Parathyroid adenoma (tissue), 2 donors: ENCODE measurements around the gene GREM1.

ENCODE experiments used
- H2AFZ ChIP-seq: fragments of 300-600 bp; sonication (generic); one replicate; pipeline ENCODE4 v1.7.0; 2017; ENCODE audit warnings: antibody characterized with exemption, mild to moderate bottlenecking
- H3K27ac ChIP-seq: fragments of 300-600 bp; sonication (generic); one replicate; pipeline ENCODE4 v1.7.0; 2017
- H3K27me3 ChIP-seq: fragments of 300-600 bp; sonication (generic); one replicate; pipeline ENCODE4 v1.7.0; 2017; ENCODE audit warnings: low read length; ENCODE audit not compliant: control insufficient read depth, insufficient read depth
- H3K36me3 ChIP-seq: fragments of 300-600 bp; sonication (generic); one replicate; pipeline ENCODE4 v1.7.0; 2017; ENCODE audit warnings: low read length; ENCODE audit not compliant: control insufficient read depth, insufficient read depth
- H3K4me1 ChIP-seq: fragments of 300-600 bp; sonication (generic); one replicate; pipeline ENCODE4 v1.7.0; 2017; ENCODE audit warnings: control low read depth
- H3K4me2 ChIP-seq: fragments of 300-600 bp; sonication (generic); one replicate; pipeline ENCODE4 v1.7.0; 2017; ENCODE audit warnings: low read length
- H3K4me3 ChIP-seq: fragments of 300-600 bp; sonication (generic); one replicate; pipeline ENCODE4 v1.7.0; 2017; ENCODE audit warnings: low read depth, low read length
- H3K79me2 ChIP-seq: fragments of 300-600 bp; sonication (generic); one replicate; pipeline ENCODE4 v1.7.0; 2017; ENCODE audit warnings: control low read depth
- H3K9ac ChIP-seq: fragments of 300-600 bp; sonication (generic); one replicate; pipeline ENCODE4 v1.7.0; 2017; ENCODE audit warnings: mild to moderate bottlenecking
- H3K9me3 ChIP-seq: fragments of 300-600 bp; sonication (generic); one replicate; pipeline ENCODE4 v1.7.0; 2017; ENCODE audit warnings: low read length; ENCODE audit not compliant: control insufficient read depth
- CTCF ChIP-seq: fragments of 300-600 bp; sonication (generic); IDR thresholded peaks from one replicate; pipeline ENCODE4 v1.7.0; 2017; ENCODE audit warnings: antibody characterized with exemption, mild to moderate bottlenecking
- donor health status: primary hyperparathyroidism.

Gene GREM1

GRCh38 chr15:32718227-32718820 is 520 bp downstream of the GREM1 start:
- H3K27me3 ChIP-seq, result peaks cover 8% of the 10 kb centered on the region
- H3K79me2 ChIP-seq, result no peaks in the 10 kb centered on the region
- no peak for TF ChIP-seq CTCF
- no peak overlapping the region for H3K9ac ChIP-seq
- H3K4me3 ChIP-seq, result no peak overlapping the region
- no peaks in the 10 kb centered on the region for H3K4me1 ChIP-seq
- H3K36me3 ChIP-seq, result no peaks in the 10 kb centered on the region
- no peaks in the 10 kb centered on the region for H3K9me3 ChIP-seq
- no peak overlapping the region for H3K4me2 ChIP-seq
- H2AFZ ChIP-seq, result no peak overlapping the region
- H3K27ac ChIP-seq, result no peak overlapping the region

GRCh38 chr15:32718821-32719716 is 1.3 kb downstream of the GREM1 start:
- peaks cover 8% of the 10 kb centered on the region for H3K27me3 ChIP-seq

GRCh38 chr15:32721596-32721995 is 3.8 kb downstream of the GREM1 start:
- Histone ChIP-seq H3K79me2 (no peaks in the 10 kb centered on the region), H3K9ac (no peak overlapping the region), H2AFZ (no peak overlapping the region), H3K4me3 (no peak overlapping the region), H3K4me1 (no peaks in the 10 kb centered on the region), H3K9me3 (no peaks in the 10 kb centered on the region), H3K27me3 (peaks cover 8% of the 10 kb centered on the region), H3K4me2 (no peak overlapping the region), H3K27ac (no peak overlapping the region), H3K36me3 (no peaks in the 10 kb centered on the region)
- TF ChIP-seq CTCF, result no peak

More at GRCh38 chr15:32718821-32719716, 1.3 kb downstream of the GREM1 start:
- Histone ChIP-seq H3K4me3 (no peak overlapping the region), H3K4me2 (peak overlapping the region; percentile 61), H3K4me1 (no peaks in the 10 kb centered on the region), H3K79me2 (no peaks in the 10 kb centered on the region), H2AFZ (no peak overlapping the region), H3K36me3 (no peaks in the 10 kb centered on the region), H3K27ac (no peak overlapping the region), H3K9me3 (no peaks in the 10 kb centered on the region), H3K9ac (no peak overlapping the region)
- TF ChIP-seq CTCF, result no peak

GRCh38 chr15:32722136-32722535 is 4.3 kb downstream of the GREM1 start:
- no peak overlapping the region for H3K27ac ChIP-seq

More at GRCh38 chr15:32722136-32722535, 4.3 kb downstream of the GREM1 start:
- Histone ChIP-seq H3K9ac (no peak overlapping the region), H3K27me3 (peaks cover 8% of the 10 kb centered on the region), H3K4me2 (no peak overlapping the region), H3K79me2 (no peaks in the 10 kb centered on the region), H3K9me3 (no peaks in the 10 kb centered on the region), H3K36me3 (no peaks in the 10 kb centered on the region), H3K4me1 (no peaks in the 10 kb centered on the region), H2AFZ (no peak overlapping the region), H3K4me3 (no peak overlapping the region)
- no peak for TF ChIP-seq CTCF
